IMR-90 (cell line): Measurements from ENCODE around the gene PEX14. TPM values are rescaled to one million over a fixed set of nuclear protein-coding genes. Genes with fewer than 3 reads are reported as not detected.

Source experiments
- ATAC-seq: fragments of 200-7000 bp; cut with Tn5 transposase; 2 replicates; pipeline ENCODE4 v1.9.1; 2020; ENCODE audit warnings: low read depth, mild to moderate bottlenecking, moderate library complexity
- BruUV-seq: library from RNA; stranded (reverse); fragments of 400-500 nt; replicated peaks from 2 replicates; lab custom pipeline; 2021; lab: Mats Ljungman, UMichigan
- CTCF ChIA-PET: fragments of 300-600 bp; formaldehyde crosslinking; extraction: SDS; loops from one replicate; lab custom pipeline; 2021; ENCODE audit warnings: antibody characterized with exemption; lab: Yijun Ruan, JAX
- POLR2A ChIA-PET: fragments of 300-600 bp; sonication (Branson Sonifier 250); formaldehyde crosslinking; loops from one replicate; lab custom pipeline; 2022; ENCODE audit warnings: antibody characterized with exemption; ENCODE audit not compliant: unreplicated experiment; lab: Charles Lee
- DNase-seq: peaks from one replicate; pipeline ENCODE4 v3.0.0; 2013
- H2AFZ ChIP-seq: replicated peaks from 2 replicates; pipeline ENCODE3; 2013; ENCODE audit warnings: low read length, mild to moderate bottlenecking; ENCODE audit not compliant: poor library complexity
- H2AK5ac ChIP-seq: 2 replicates; pipeline ENCODE4 v1.6.1; 2013; ENCODE audit warnings: low read depth, low read length, inconsistent platforms
- H2AK9ac ChIP-seq: replicated peaks from 2 replicates; pipeline ENCODE3; 2013; ENCODE audit warnings: mild to moderate bottlenecking, low read depth, low read length, moderate library complexity; ENCODE audit not compliant: poor library complexity
- H2BK120ac ChIP-seq: 2 replicates; pipeline ENCODE4 v1.6.1; 2013; ENCODE audit warnings: low read depth, low read length, inconsistent platforms
- H2BK15ac ChIP-seq: 3 replicates; pipeline ENCODE4 v1.6.1; 2013; ENCODE audit warnings: low read depth, low read length, inconsistent platforms
- H2BK20ac ChIP-seq: 2 replicates; pipeline ENCODE4 v1.6.1; 2013; ENCODE audit warnings: low read depth, mild to moderate bottlenecking, inconsistent platforms, low read length, moderate library complexity
- H2BK5ac ChIP-seq: 2 replicates; pipeline ENCODE4 v1.6.1; 2013; ENCODE audit warnings: mild to moderate bottlenecking, low read depth, low read length, inconsistent platforms; ENCODE audit not compliant: poor library complexity, severe bottlenecking
- H3K14ac ChIP-seq: replicated peaks from 2 replicates; pipeline ENCODE4 v1.6.1; 2013; ENCODE audit warnings: low read depth, low read length, inconsistent platforms
- H3K18ac ChIP-seq: 2 replicates; pipeline ENCODE4 v1.6.1; 2013; ENCODE audit warnings: low read depth, low read length, control low read depth
- H3K23ac ChIP-seq: 2 replicates; pipeline ENCODE4 v1.6.1; 2013; ENCODE audit warnings: low read depth, low read length, inconsistent platforms
- H3K27ac ChIP-seq: 2 replicates; pipeline ENCODE4 v1.5.1; 2013; ENCODE audit warnings: mild to moderate bottlenecking, control low read depth, low read length; ENCODE audit not compliant: insufficient read depth
- H3K27me3 ChIP-seq: 2 replicates; pipeline ENCODE4 v1.6.1; 2013; ENCODE audit warnings: low read length; ENCODE audit not compliant: control insufficient read depth, insufficient read depth
- H3K36me3 ChIP-seq: 2 replicates; pipeline ENCODE4 v1.6.1; 2013; ENCODE audit warnings: low read length, mixed read lengths; ENCODE audit not compliant: control insufficient read depth, insufficient read depth
- H3K4ac ChIP-seq: 2 replicates; pipeline ENCODE4 v1.6.1; 2013; ENCODE audit warnings: low read depth, low read length, inconsistent platforms
- H3K4me1 ChIP-seq: 2 replicates; pipeline ENCODE4 v1.6.1; 2013; ENCODE audit warnings: low read length, mixed read lengths; ENCODE audit not compliant: control insufficient read depth, insufficient read depth
- H3K4me2 ChIP-seq: 2 replicates; pipeline ENCODE4 v1.6.1; 2013; ENCODE audit warnings: low read depth, mild to moderate bottlenecking, control low read depth, low read length, moderate library complexity
- H3K4me3 ChIP-seq: 2 replicates; pipeline ENCODE4 v1.5.1; 2013; ENCODE audit warnings: low read depth, mild to moderate bottlenecking, control low read depth, low read length, moderate library complexity; ENCODE audit not compliant: insufficient read depth
- H3K56ac ChIP-seq: 2 replicates; pipeline ENCODE4 v1.6.1; 2013; ENCODE audit warnings: low read length, inconsistent platforms; ENCODE audit not compliant: insufficient read depth; ENCODE audit errors: extremely low read depth
- H3K79me1 ChIP-seq, 2 experiments: 2 replicates each; pipeline ENCODE4 v1.6.1; 2013; ENCODE audit warnings: low read length in 2 of 2, inconsistent platforms in 1 of 2, low read depth in 1 of 2
- H3K9ac ChIP-seq: 2 replicates; pipeline ENCODE4 v1.6.1; 2013; ENCODE audit warnings: low read depth, low read length, control low read depth
- H3K9me1 ChIP-seq: 2 replicates; pipeline ENCODE4 v1.6.1; 2013; ENCODE audit warnings: low read length, inconsistent platforms; ENCODE audit not compliant: insufficient read depth
- H3K9me3 ChIP-seq: 2 replicates; pipeline ENCODE4 v1.6.1; 2013; ENCODE audit warnings: low read length; ENCODE audit not compliant: control insufficient read depth, insufficient read depth
- H4K20me1 ChIP-seq: 2 replicates; pipeline ENCODE4 v1.6.1; 2013; ENCODE audit warnings: low read length, inconsistent platforms; ENCODE audit not compliant: insufficient read depth
- H4K5ac ChIP-seq: 2 replicates; pipeline ENCODE4 v1.6.1; 2013; ENCODE audit warnings: mild to moderate bottlenecking, low read depth, low read length, control low read depth
- H4K8ac ChIP-seq, 2 experiments: 2 replicates each; pipeline ENCODE4 v1.6.1; 2013; ENCODE audit warnings: low read depth in 2 of 2, low read length in 2 of 2, control low read depth in 1 of 2, inconsistent platforms in 1 of 2
- H4K91ac ChIP-seq: 2 replicates; pipeline ENCODE4 v1.6.1; 2013; ENCODE audit warnings: low read depth, low read length, inconsistent platforms; ENCODE audit not compliant: insufficient read depth
- CEBPB ChIP-seq: IDR thresholded peaks from 2 replicates; pipeline ENCODE4 v1.6.1; 2012; ENCODE audit warnings: low read depth, low read length, improper control_type of control experiment
- MAZ ChIP-seq: IDR thresholded peaks from 2 replicates; pipeline ENCODE4 v1.6.1; 2012; ENCODE audit warnings: low read depth, mild to moderate bottlenecking, low read length, improper control_type of control experiment, moderate library complexity, borderline replicate concordance
- MXI1 ChIP-seq: IDR thresholded peaks from 2 replicates; pipeline ENCODE4 v1.6.1; 2012; ENCODE audit warnings: low read depth, mild to moderate bottlenecking, low read length, moderate library complexity, borderline replicate concordance
- NFE2L2 ChIP-seq: fragments of 150-350 bp; IDR thresholded peaks from 2 replicates; pipeline ENCODE4 v1.6.1; 2016; ENCODE audit warnings: low read depth, mild to moderate bottlenecking, low read length
- POLR2A ChIP-seq: IDR thresholded peaks from 2 replicates; pipeline ENCODE4 v1.6.1; 2012; ENCODE audit warnings: mild to moderate bottlenecking, low read depth, low read length
- RAD21 ChIP-seq: IDR thresholded peaks from 2 replicates; pipeline ENCODE4 v1.6.1; 2012; ENCODE audit warnings: low read length, improper control_type of control experiment
- RCOR1 ChIP-seq: IDR thresholded peaks from 2 replicates; pipeline ENCODE4 v1.6.1; 2012; ENCODE audit warnings: mild to moderate bottlenecking, low read length, improper control_type of control experiment; ENCODE audit not compliant: insufficient replicate concordance
- RFX5 ChIP-seq: IDR thresholded peaks from 2 replicates; pipeline ENCODE4 v1.8.0; 2012; ENCODE audit warnings: low read depth, mild to moderate bottlenecking, low read length, moderate library complexity
- WGBS, 2 experiments: methylation state at CpG; one replicate each; pipeline versions ENCODE4 v1.1.5 to v1.1.7; 2013; ENCODE audit warnings: missing lambda C conversion rate in 2 of 2; ENCODE audit not compliant: insufficient read length in 1 of 2; ENCODE audit errors: extremely low coverage in 2 of 2; 5-methylcytosine and 5-hydroxymethylcytosine counted together
- dilution Hi-C: fragments of 300-500 bp; cut with HindIII; formaldehyde crosslinking; loops from one replicate; pipeline ENCODE4 v1.14.3; 2018; ENCODE audit warnings: low sequenced_read_pairs; ENCODE audit not compliant: unreplicated experiment
- in situ Hi-C: fragments of 300-500 bp; cut with MboI; formaldehyde crosslinking; loops from 3 replicates; pipeline ENCODE4 v1.14.3; 2019; ENCODE audit warnings: low sequenced_read_pairs, inconsistent platforms, mixed read lengths
- intact Hi-C: fragments of 100-400 bp; cut with micrococcal nuclease; formaldehyde crosslinking; loops from 2 replicates; pipeline ENCODE4 v1.10.0; 2022
- polyA plus RNA-seq, 3 experiments: library from polyadenylated mRNA; depleted of rRNA; stranded (reverse); fragments of >200 nt; gene quantifications; 2 replicates each; pipeline ENCODE4 v1.2.3, GENCODE V29; 2012; ENCODE audit warnings: low replicate concordance in 1 of 3
- total RNA-seq: library from RNA; depleted of rRNA; stranded (reverse); fragments of >200 nt; gene quantifications from 2 replicates; pipeline ENCODE4 v1.2.3, GENCODE V29; 2012
- TF ChIP-seq, protein P1 (sequence below): conservative IDR thresholded peaks from 2 replicates; pipeline ENCODE4 v1.5.1; 2012; ENCODE audit warnings: mild to moderate bottlenecking, low read depth, low read length, improper control_type of control experiment

PEX14 gene
- total and polyA plus RNA-seq, 2 of the 4 experiments (the other 2 are of a cell fraction) = 9.5 to 22.5 TPM

- Histone ChIP-seq H3K27ac (no peak overlapping the region), H3K56ac (no peak overlapping the region), H4K20me1 (no peaks in the 10 kb centered on the region), H4K5ac (no peak overlapping the region), H4K8ac (no peak overlapping the region), H3K9me3 (no peaks in the 10 kb centered on the region), H2AK5ac (no peak overlapping the region), H3K9me1 (no peaks in the 10 kb centered on the region), H2BK20ac (no peak overlapping the region), H3K18ac (no peak overlapping the region), H3K4ac (no peak overlapping the region), H2AK9ac (no peak overlapping the region), H4K91ac (no peak overlapping the region), H2AFZ (no peak overlapping the region), H2BK120ac (no peak overlapping the region), H3K4me3 (no peak overlapping the region), H3K9ac (no peak overlapping the region), H3K14ac (no peak overlapping the region), H3K27me3 (no peaks in the 10 kb centered on the region), H3K23ac (no peak overlapping the region), H3K4me1 (no peaks in the 10 kb centered on the region), H3K36me3 (no peaks in the 10 kb centered on the region), H2BK15ac (no peak overlapping the region), H2BK5ac (no peak overlapping the region), H3K79me1 (peaks cover 7 to 8% of the 10 kb centered on the region in 2 experiments; a peak in 3 of 4 replicates), H3K4me2 (no peak overlapping the region)
- no TSS peak for BruUV-seq
- CTCF ChIA-PET = no interaction called here
- in situ Hi-C loops = no loop called here
- no peak for DNase-seq
- intact Hi-C loops = no loop called here
- dilution Hi-C loops = no loop called here
- ATAC-seq = no peak
- TF ChIP-seq MAZ = no peak
- no peak for TF ChIP-seq NFE2L2
- no peak for TF ChIP-seq MXI1
- TF ChIP-seq RFX5 = no peak
- TF ChIP-seq RAD21 = no peak
- no peak for TF ChIP-seq RCOR1
- TF ChIP-seq, protein P1, sequence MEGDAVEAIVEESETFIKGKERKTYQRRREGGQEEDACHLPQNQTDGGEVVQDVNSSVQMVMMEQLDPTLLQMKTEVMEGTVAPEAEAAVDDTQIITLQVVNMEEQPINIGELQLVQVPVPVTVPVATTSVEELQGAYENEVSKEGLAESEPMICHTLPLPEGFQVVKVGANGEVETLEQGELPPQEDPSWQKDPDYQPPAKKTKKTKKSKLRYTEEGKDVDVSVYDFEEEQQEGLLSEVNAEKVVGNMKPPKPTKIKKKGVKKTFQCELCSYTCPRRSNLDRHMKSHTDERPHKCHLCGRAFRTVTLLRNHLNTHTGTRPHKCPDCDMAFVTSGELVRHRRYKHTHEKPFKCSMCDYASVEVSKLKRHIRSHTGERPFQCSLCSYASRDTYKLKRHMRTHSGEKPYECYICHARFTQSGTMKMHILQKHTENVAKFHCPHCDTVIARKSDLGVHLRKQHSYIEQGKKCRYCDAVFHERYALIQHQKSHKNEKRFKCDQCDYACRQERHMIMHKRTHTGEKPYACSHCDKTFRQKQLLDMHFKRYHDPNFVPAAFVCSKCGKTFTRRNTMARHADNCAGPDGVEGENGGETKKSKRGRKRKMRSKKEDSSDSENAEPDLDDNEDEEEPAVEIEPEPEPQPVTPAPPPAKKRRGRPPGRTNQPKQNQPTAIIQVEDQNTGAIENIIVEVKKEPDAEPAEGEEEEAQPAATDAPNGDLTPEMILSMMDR = no peak
- no peak for TF ChIP-seq CEBPB
- TF ChIP-seq POLR2A = no peak
- POLR2A ChIA-PET = no interaction called here
- 63% methylated on average over 3 of the region's 3 CpGs; no CpG with 5 or more reads in 1 of the 2 experiments for WGBS, 2 experiments
Observed at GRCh38 chr1:10583641-10584040, 108.9 kb downstream of the PEX14 start.
